LNCaP clone FGC (cell line): ENCODE results near the gene MRM2.

ENCODE experiments used
- DNase-seq: peaks from one replicate; pipeline ENCODE4 v3.0.0-alpha.2; 2011; ENCODE audit warnings: low read depth
- H3K4me3 ChIP-seq: 2 replicates; pipeline ENCODE4 v1.5.1; 2011; ENCODE audit warnings: mild to moderate bottlenecking, low read depth, low read length, control low read depth
- CTCF ChIP-seq: IDR thresholded peaks from 2 replicates; pipeline ENCODE4 v1.5.1; 2012; ENCODE audit warnings: mild to moderate bottlenecking; ENCODE audit not compliant: control insufficient read depth, insufficient read depth; ENCODE audit errors: extremely low read depth

MRM2 gene

GRCh38 chr7:2191016-2191415 lies 51.0 kb downstream of the MRM2 start:
- no peak for DNase-seq

GRCh38 chr7:2190531-2190930 lies 51.5 kb downstream of the MRM2 start:
- no peak for TF ChIP-seq CTCF

More at GRCh38 chr7:2191016-2191415, 51.0 kb downstream of the MRM2 start:
- TF ChIP-seq CTCF, result no peak
- H3K4me3 ChIP-seq, result no peak overlapping the region

GRCh38 chr7:2186166-2186565 lies 55.8 kb downstream of the MRM2 start:
- no peak for DNase-seq
- no peak overlapping the region for H3K4me3 ChIP-seq
- TF ChIP-seq CTCF, result no peak

More at GRCh38 chr7:2190531-2190930, 51.5 kb downstream of the MRM2 start:
- DNase-seq, result no peak
- H3K4me3 ChIP-seq, result no peak overlapping the region

- no peak overlapping the region for H3K4me3 ChIP-seq
- no peak for DNase-seq
- TF ChIP-seq CTCF, result no peak
These were observed 56.3 kb downstream of the MRM2 start for GRCh38 chr7:2185715-2186114.
